ENCODE data around the gene CEP19. TPM values are rescaled to one million over a fixed set of nuclear protein-coding genes. Genes with fewer than 3 reads are reported as not detected.

The CEP19 gene
- total and polyA plus RNA-seq, 9 donors = 1.4 to 2.6 (median 2.1) TPM

Other genes with a start within 250 kb of the CEP19 start
- 11.9 TPM for gene RNF168, start 208.5 kb downstream of the CEP19 start, total RNA-seq
- gene RNF168, start 208.5 kb downstream of the CEP19 start, polyA plus RNA-seq (ENCODE audit: insufficient read depth in 1 of 8, insufficient read length in 8 of 8, low replicate concordance in 1 of 8) = 10 to 100 TPM in 2 of 8 donors, 1 to 10 TPM in 6; 7.3 to 11.7 (median 9.7) TPM
- 1.6 TPM for gene SMCO1, start 196.9 kb downstream of the CEP19 start, total RNA-seq
- gene SMCO1, start 196.9 kb downstream of the CEP19 start, polyA plus RNA-seq (ENCODE audit: insufficient read depth in 1 of 8, insufficient read length in 8 of 8, low replicate concordance in 1 of 8) = 1 to 10 TPM; 1.2 to 4.1 (median 1.8) TPM
- gene WDR53, start 143.7 kb downstream of the CEP19 start, total RNA-seq = 6.8 TPM
- 10 to 100 TPM in 6 of 8 donors, 1 to 10 TPM in 2; 8.9 to 13.3 (median 10.3) TPM for gene WDR53, start 143.7 kb downstream of the CEP19 start, polyA plus RNA-seq (ENCODE audit: insufficient read depth in 1 of 8, insufficient read length in 8 of 8, low replicate concordance in 1 of 8)
- 10.5 TPM for gene FBXO45, start 143.6 kb downstream of the CEP19 start, total RNA-seq
- gene FBXO45, start 143.6 kb downstream of the CEP19 start, polyA plus RNA-seq (ENCODE audit: insufficient read depth in 1 of 8, insufficient read length in 8 of 8, low replicate concordance in 1 of 8) = 10 to 100 TPM; 11.0 to 15.9 (median 13.5) TPM
- 2.8 TPM for gene NRROS, start 72.6 kb downstream of the CEP19 start, total RNA-seq
- 1 to 10 TPM; 4.2 to 6.1 (median 5.2) TPM for gene NRROS, start 72.6 kb downstream of the CEP19 start, polyA plus RNA-seq (ENCODE audit: insufficient read depth in 1 of 8, insufficient read length in 8 of 8, low replicate concordance in 1 of 8)
- gene PIGX, start 127 bp upstream of the CEP19 start, total RNA-seq = 19.2 TPM
- 10 to 100 TPM; 14.7 to 22.0 (median 17.4) TPM for gene PIGX, start 127 bp upstream of the CEP19 start, polyA plus RNA-seq (ENCODE audit: insufficient read depth in 1 of 8, insufficient read length in 8 of 8, low replicate concordance in 1 of 8)
- gene PAK2, start 27.6 kb upstream of the CEP19 start, total RNA-seq = 23.7 TPM
- gene PAK2, start 27.6 kb upstream of the CEP19 start, polyA plus RNA-seq (ENCODE audit: insufficient read depth in 1 of 8, insufficient read length in 8 of 8, low replicate concordance in 1 of 8) = 10 to 100 TPM; 35.1 to 63.9 (median 51.9) TPM
- 27.7 TPM for gene SENP5, start 155.7 kb upstream of the CEP19 start, total RNA-seq
- 10 to 100 TPM; 13.6 to 22.9 (median 17.6) TPM for gene SENP5, start 155.7 kb upstream of the CEP19 start, polyA plus RNA-seq (ENCODE audit: insufficient read depth in 1 of 8, insufficient read length in 8 of 8, low replicate concordance in 1 of 8)
- gene NCBP2, start 230.3 kb upstream of the CEP19 start, total RNA-seq = 50.7 TPM
- 10 to 100 TPM; 66.7 to 87.2 (median 75.2) TPM for gene NCBP2, start 230.3 kb upstream of the CEP19 start, polyA plus RNA-seq (ENCODE audit: insufficient read depth in 1 of 8, insufficient read length in 8 of 8, low replicate concordance in 1 of 8)

Data from muscle of leg (tissue), 9 donors.